ENCODE data around the gene TPR.

The TPR gene

GRCh38 chr1:186303911-186304310 lies 71.1 kb downstream of the TPR start:
- DNase-seq (ENCODE audit: low spot score): no peak
- Histone ChIP-seq H2BK12ac (ENCODE audit: low read length) (no peak overlapping the region), H2BK15ac (ENCODE audit: low read length) (no peak overlapping the region), H3K4ac (ENCODE audit: low read length) (no peak overlapping the region), H3K9me3 (replicated peaks in 1 of 2; ENCODE audit: control insufficient read depth in 2 of 2, insufficient read depth in 1 of 2, low read depth in 1 of 2, low read length in 2 of 2) (no peaks in the 10 kb centered on the region), H3K27me3 (ENCODE audit: control insufficient read depth in 3 of 3, insufficient read depth in 3 of 3, low read depth in 1 of 3, low read length in 3 of 3) (no peaks in the 10 kb centered on the region), H3K4me3 (ENCODE audit: low read length in 2 of 2) (no peak overlapping the region), H2BK5ac (ENCODE audit: low read length) (no peak overlapping the region), H2AFZ (ENCODE audit: low read length) (no peak overlapping the region), H2AK5ac (ENCODE audit: low read depth, low read length) (no peak overlapping the region), H3K23ac (ENCODE audit: low read depth, low read length, poor library complexity) (no peak overlapping the region), H3K14ac (ENCODE audit: low read length) (no peak overlapping the region), H3K27ac (replicated peaks; ENCODE audit: low read length) (no peak overlapping the region), H3K4me2 (ENCODE audit: insufficient read depth, low read length, poor library complexity, severe bottlenecking) (no peak overlapping the region), H3K18ac (ENCODE audit: low read length) (no peak overlapping the region), H3K36me3 (replicated peaks in 1 of 2; ENCODE audit: control insufficient read depth in 2 of 2, insufficient read depth in 2 of 2, low read length in 2 of 2) (no peaks in the 10 kb centered on the region), H2BK120ac (ENCODE audit: low read depth, low read length) (no peak overlapping the region), H3K9ac (ENCODE audit: low read depth, low read length, poor library complexity) (peak overlapping the region; percentile 50), H3K79me1 (ENCODE audit: low read depth, low read length) (no peaks in the 10 kb centered on the region), H4K91ac (ENCODE audit: low read depth, low read length, poor library complexity) (no peak overlapping the region), H3K4me1 (ENCODE audit: control insufficient read depth in 2 of 2, insufficient read depth in 1 of 2, low read depth in 1 of 2, low read length in 2 of 2) (peaks cover 0 to 1% of the 10 kb centered on the region in 2 donors), H4K8ac (ENCODE audit: low read depth, low read length) (no peak overlapping the region)
- WGBS, 2 donors (ENCODE audit: extremely low coverage in 2 of 2, insufficient read length in 2 of 2, insufficient replicate concordance in 1 of 2): no CpG with 5 or more reads among the region's 2 CpGs

GRCh38 chr1:186302381-186302920 lies 72.6 kb downstream of the TPR start:
- no peak overlapping the region for H2BK12ac ChIP-seq (ENCODE audit: low read length)
- H3K4me3 ChIP-seq (ENCODE audit: low read length in 2 of 2): no peak overlapping the region
- H3K14ac ChIP-seq (ENCODE audit: low read length): no peak overlapping the region
- H3K18ac ChIP-seq (ENCODE audit: low read length): no peak overlapping the region
- H2BK15ac ChIP-seq (ENCODE audit: low read length): no peak overlapping the region
- H2BK5ac ChIP-seq (ENCODE audit: low read length): no peak overlapping the region
- H3K36me3 ChIP-seq (replicated peaks in 1 of 2; ENCODE audit: control insufficient read depth in 2 of 2, insufficient read depth in 2 of 2, low read length in 2 of 2): no peaks in the 10 kb centered on the region
- no peaks in the 10 kb centered on the region for H3K79me1 ChIP-seq (ENCODE audit: low read depth, low read length)
- no peak for DNase-seq (ENCODE audit: low spot score)
- no peak overlapping the region for H3K4ac ChIP-seq (ENCODE audit: low read length)
- H4K8ac ChIP-seq (ENCODE audit: low read depth, low read length): no peak overlapping the region
- H4K91ac ChIP-seq (ENCODE audit: low read depth, low read length, poor library complexity): no peak overlapping the region
- H2AFZ ChIP-seq (ENCODE audit: low read length): no peak overlapping the region
- whole genome bisulfite sequencing, 2 donors (ENCODE audit: extremely low coverage in 2 of 2, insufficient read length in 2 of 2, insufficient replicate concordance in 1 of 2): no CpG with 5 or more reads among the region's 3 CpGs
- H3K4me2 ChIP-seq (ENCODE audit: insufficient read depth, low read length, poor library complexity, severe bottlenecking): no peak overlapping the region
- peaks cover 0 to 1% of the 10 kb centered on the region in 2 donors for H3K4me1 ChIP-seq (ENCODE audit: control insufficient read depth in 2 of 2, insufficient read depth in 1 of 2, low read depth in 1 of 2, low read length in 2 of 2)
- H2BK120ac ChIP-seq (ENCODE audit: low read depth, low read length): no peak overlapping the region
- no peak overlapping the region for H2AK5ac ChIP-seq (ENCODE audit: low read depth, low read length)
- no peak overlapping the region for H3K9ac ChIP-seq (ENCODE audit: low read depth, low read length, poor library complexity)
- no peaks in the 10 kb centered on the region for H3K9me3 ChIP-seq (replicated peaks in 1 of 2; ENCODE audit: control insufficient read depth in 2 of 2, insufficient read depth in 1 of 2, low read depth in 1 of 2, low read length in 2 of 2)
- H3K27me3 ChIP-seq (ENCODE audit: control insufficient read depth in 3 of 3, insufficient read depth in 3 of 3, low read depth in 1 of 3, low read length in 3 of 3): no peaks in the 10 kb centered on the region
- no peak overlapping the region for H3K27ac ChIP-seq (replicated peaks; ENCODE audit: low read length)
- no peak overlapping the region for H3K23ac ChIP-seq (ENCODE audit: low read depth, low read length, poor library complexity)

GRCh38 chr1:186301448-186301847 lies 73.6 kb downstream of the TPR start:
- Histone ChIP-seq H2BK15ac (ENCODE audit: low read length) (no peak overlapping the region), H3K9ac (ENCODE audit: low read depth, low read length, poor library complexity) (no peak overlapping the region), H3K4me1 (ENCODE audit: control insufficient read depth in 2 of 2, insufficient read depth in 1 of 2, low read depth in 1 of 2, low read length in 2 of 2) (peaks cover 0 to 1% of the 10 kb centered on the region in 2 donors), H3K79me1 (ENCODE audit: low read depth, low read length) (no peaks in the 10 kb centered on the region), H3K23ac (ENCODE audit: low read depth, low read length, poor library complexity) (no peak overlapping the region), H3K27ac (replicated peaks; ENCODE audit: low read length) (no peak overlapping the region), H2BK12ac (ENCODE audit: low read length) (no peak overlapping the region), H3K14ac (ENCODE audit: low read length) (no peak overlapping the region), H2AFZ (ENCODE audit: low read length) (no peak overlapping the region), H2BK5ac (ENCODE audit: low read length) (no peak overlapping the region), H3K18ac (ENCODE audit: low read length) (no peak overlapping the region), H4K8ac (ENCODE audit: low read depth, low read length) (no peak overlapping the region), H4K91ac (ENCODE audit: low read depth, low read length, poor library complexity) (no peak overlapping the region), H3K9me3 (replicated peaks in 1 of 2; ENCODE audit: control insufficient read depth in 2 of 2, insufficient read depth in 1 of 2, low read depth in 1 of 2, low read length in 2 of 2) (no peaks in the 10 kb centered on the region), H2BK120ac (ENCODE audit: low read depth, low read length) (no peak overlapping the region), H3K4me3 (ENCODE audit: low read length in 2 of 2) (no peak overlapping the region), H2AK5ac (ENCODE audit: low read depth, low read length) (no peak overlapping the region), H3K36me3 (replicated peaks in 1 of 2; ENCODE audit: control insufficient read depth in 2 of 2, insufficient read depth in 2 of 2, low read length in 2 of 2) (no peaks in the 10 kb centered on the region), H3K4ac (ENCODE audit: low read length) (no peak overlapping the region), H3K4me2 (ENCODE audit: insufficient read depth, low read length, poor library complexity, severe bottlenecking) (no peak overlapping the region), H3K27me3 (ENCODE audit: control insufficient read depth in 3 of 3, insufficient read depth in 3 of 3, low read depth in 1 of 3, low read length in 3 of 3) (no peaks in the 10 kb centered on the region)
- WGBS, 2 donors (ENCODE audit: extremely low coverage in 2 of 2, insufficient read length in 2 of 2, insufficient replicate concordance in 1 of 2): no CpG with 5 or more reads among the region's 7 CpGs
- DNase-seq (ENCODE audit: low spot score): no peak

GRCh38 chr1:186300056-186300455 lies 75.0 kb downstream of the TPR start:
- Histone ChIP-seq H3K27me3 (ENCODE audit: control insufficient read depth in 3 of 3, insufficient read depth in 3 of 3, low read depth in 1 of 3, low read length in 3 of 3) (no peaks in the 10 kb centered on the region), H3K36me3 (replicated peaks in 1 of 2; ENCODE audit: control insufficient read depth in 2 of 2, insufficient read depth in 2 of 2, low read length in 2 of 2) (no peaks in the 10 kb centered on the region), H3K4me3 (ENCODE audit: low read length in 2 of 2) (no peak overlapping the region), H3K4me1 (ENCODE audit: control insufficient read depth in 2 of 2, insufficient read depth in 1 of 2, low read depth in 1 of 2, low read length in 2 of 2) (no peaks in the 10 kb centered on the region), H4K91ac (ENCODE audit: low read depth, low read length, poor library complexity) (no peak overlapping the region), H3K4ac (ENCODE audit: low read length) (no peak overlapping the region), H3K23ac (ENCODE audit: low read depth, low read length, poor library complexity) (no peak overlapping the region), H3K9ac (ENCODE audit: low read depth, low read length, poor library complexity) (no peak overlapping the region), H3K14ac (ENCODE audit: low read length) (no peak overlapping the region), H2BK120ac (ENCODE audit: low read depth, low read length) (no peak overlapping the region), H2BK15ac (ENCODE audit: low read length) (no peak overlapping the region), H3K79me1 (ENCODE audit: low read depth, low read length) (no peaks in the 10 kb centered on the region), H3K9me3 (replicated peaks in 1 of 2; ENCODE audit: control insufficient read depth in 2 of 2, insufficient read depth in 1 of 2, low read depth in 1 of 2, low read length in 2 of 2) (no peaks in the 10 kb centered on the region), H3K4me2 (ENCODE audit: insufficient read depth, low read length, poor library complexity, severe bottlenecking) (no peak overlapping the region), H2AFZ (ENCODE audit: low read length) (no peak overlapping the region), H3K27ac (replicated peaks; ENCODE audit: low read length) (no peak overlapping the region), H2BK12ac (ENCODE audit: low read length) (no peak overlapping the region), H4K8ac (ENCODE audit: low read depth, low read length) (no peak overlapping the region), H2BK5ac (ENCODE audit: low read length) (no peak overlapping the region), H3K18ac (ENCODE audit: low read length) (no peak overlapping the region), H2AK5ac (ENCODE audit: low read depth, low read length) (no peak overlapping the region)
- DNase-seq (ENCODE audit: low spot score): no peak
- WGBS, 2 donors (ENCODE audit: extremely low coverage in 2 of 2, insufficient read length in 2 of 2, insufficient replicate concordance in 1 of 2): no CpG with 5 or more reads among the region's 6 CpGs

All from neuronal stem cell (in vitro differentiated cells).